ENCODE results near the gene UBXN2A. TPM values are rescaled to one million over a fixed set of nuclear protein-coding genes. Genes with fewer than 3 reads are reported as not detected.
A peak's percentile ranks its signal among the peaks of the same experiment; 100 is the strongest.

UBXN2A gene
- total and polyA plus RNA-seq, 10 of the 15 experiments (the other 5 are each of a cell fraction or from before 2014, with no cell fraction given), result 3.7 to 23.5 (median 14.6) TPM

- Histone ChIP-seq H3K4me2 (ENCODE audit: control insufficient read depth, insufficient read depth) (no peak overlapping the region), H3K27ac (ENCODE audit: control insufficient read depth, insufficient read depth) (no peak overlapping the region), H3K27me3 (replicated peaks in 1 of 2; ENCODE audit: control insufficient read depth in 2 of 2, insufficient read depth in 2 of 2, low read length in 1 of 2) (no peaks in the 10 kb centered on the region), H3K9ac (ENCODE audit: control insufficient read depth, insufficient read depth, low read length) (no peak overlapping the region), H3K9me3 (replicated peaks; ENCODE audit: control insufficient read depth, insufficient read depth, low read length) (no peaks in the 10 kb centered on the region), H3K4me3 (no peak overlapping the region), H3K36me3 (ENCODE audit: control insufficient read depth in 2 of 2, insufficient read depth in 2 of 2, low read length in 1 of 2) (no peaks in the 10 kb centered on the region), H4K20me1 (ENCODE audit: control insufficient read depth, insufficient read depth) (no peaks in the 10 kb centered on the region), H3K4me1 (ENCODE audit: control insufficient read depth, insufficient read depth, low read length) (no peaks in the 10 kb centered on the region), H3K79me2 (ENCODE audit: control insufficient read depth, insufficient read depth, low read length) (no peaks in the 10 kb centered on the region), H2AFZ (ENCODE audit: control insufficient read depth, low read depth, low read length) (no peak overlapping the region)
- POLR2A ChIA-PET, result interaction anchor here (0.6 kb wide), 1 partner anchor 85 kb away, joined by 3 read pairs; no protein-coding TSS in a partner anchor
- CTCF ChIA-PET, result interaction anchor here (1.0 to 1.8 kb wide), 2 partner anchors 67 to 169 kb away, joined by 3 to 5 read pairs; partner anchors contain the start of gene ATAD2B
- WGBS (ENCODE audit: insufficient coverage, insufficient replicate concordance, low lambda C conversion rate, missing lambda C conversion rate), result 100% methylated on average over 8 of the region's 8 CpGs
- no TSS peak for BruUV-seq (replicated peaks)
- SMC1A ChIA-PET (ENCODE audit: uncharacterized antibody, unreplicated experiment), result interaction anchor here (1.5 to 1.8 kb wide), 3 partner anchors 9 to 67 kb away, joined by 3 to 6 read pairs (median 5); partner anchors contain the start of gene ATAD2B
- in situ Hi-C loops (cut with MboI) (no loop called here), intact Hi-C loops (cut with micrococcal nuclease; ENCODE audit: unreplicated experiment) (no loop called here)
- RAD21 ChIA-PET (ENCODE audit: unreplicated experiment), result no interaction called here
- DNase-seq (ENCODE audit: low read depth, low spot score), result no peak
- no peak for FAIRE-seq
- TF ChIP-seq BCL11A (IDR thresholded peaks at IDR 0.05; ENCODE audit: low read depth, low read length), result no peak
- ATAC-seq, result no peak
Measured at GRCh38 chr2:23993736-23994269, 53.5 kb downstream of the UBXN2A start.

GRCh38 chr2:23994567-23994966, 54.3 kb downstream of the UBXN2A start:
- WGBS (ENCODE audit: insufficient coverage, insufficient replicate concordance, low lambda C conversion rate, missing lambda C conversion rate), result 50% methylated on average over 1 of the region's 1 CpG
- Histone ChIP-seq H3K27me3 (replicated peaks in 1 of 2; ENCODE audit: control insufficient read depth in 2 of 2, insufficient read depth in 2 of 2, low read length in 1 of 2) (no peaks in the 10 kb centered on the region), H4K20me1 (ENCODE audit: control insufficient read depth, insufficient read depth) (no peaks in the 10 kb centered on the region), H3K27ac (ENCODE audit: control insufficient read depth, insufficient read depth) (no peak overlapping the region), H3K9ac (ENCODE audit: control insufficient read depth, insufficient read depth, low read length) (no peak overlapping the region), H3K79me2 (ENCODE audit: control insufficient read depth, insufficient read depth, low read length) (no peaks in the 10 kb centered on the region), H3K9me3 (replicated peaks; ENCODE audit: control insufficient read depth, insufficient read depth, low read length) (no peaks in the 10 kb centered on the region), H3K4me3 (no peak overlapping the region), H3K4me1 (ENCODE audit: control insufficient read depth, insufficient read depth, low read length) (no peaks in the 10 kb centered on the region), H2AFZ (ENCODE audit: control insufficient read depth, low read depth, low read length) (no peak overlapping the region), H3K4me2 (ENCODE audit: control insufficient read depth, insufficient read depth) (no peak overlapping the region), H3K36me3 (ENCODE audit: control insufficient read depth in 2 of 2, insufficient read depth in 2 of 2, low read length in 1 of 2) (no peaks in the 10 kb centered on the region)
- ATAC-seq, result no peak
- SMC1A ChIA-PET (ENCODE audit: uncharacterized antibody, unreplicated experiment), result interaction anchor here (0.6 to 1.8 kb wide), 2 partner anchors 17 to 389 kb away, joined by 3 to 6 read pairs; no protein-coding TSS in a partner anchor
- intact Hi-C loops (cut with micrococcal nuclease; ENCODE audit: unreplicated experiment) (no loop called here), in situ Hi-C loops (cut with MboI) (no loop called here)
- FAIRE-seq, result peak; percentile 61
- DNase-seq (ENCODE audit: low read depth, low spot score), result no peak
- CTCF ChIA-PET, result no interaction called here
- BruUV-seq (replicated peaks), result TSS peak; percentile 25
- RAD21 ChIA-PET (ENCODE audit: unreplicated experiment), result no interaction called here
- POLR2A ChIA-PET, result interaction anchor here (0.6 kb wide), 1 partner anchor 85 kb away, joined by 3 read pairs; no protein-coding TSS in a partner anchor
- TF ChIP-seq SMC3 (IDR thresholded peaks at IDR 0.05; ENCODE audit: borderline replicate concordance, low read length), result no peak
- TF ChIP-seq, protein P1, sequence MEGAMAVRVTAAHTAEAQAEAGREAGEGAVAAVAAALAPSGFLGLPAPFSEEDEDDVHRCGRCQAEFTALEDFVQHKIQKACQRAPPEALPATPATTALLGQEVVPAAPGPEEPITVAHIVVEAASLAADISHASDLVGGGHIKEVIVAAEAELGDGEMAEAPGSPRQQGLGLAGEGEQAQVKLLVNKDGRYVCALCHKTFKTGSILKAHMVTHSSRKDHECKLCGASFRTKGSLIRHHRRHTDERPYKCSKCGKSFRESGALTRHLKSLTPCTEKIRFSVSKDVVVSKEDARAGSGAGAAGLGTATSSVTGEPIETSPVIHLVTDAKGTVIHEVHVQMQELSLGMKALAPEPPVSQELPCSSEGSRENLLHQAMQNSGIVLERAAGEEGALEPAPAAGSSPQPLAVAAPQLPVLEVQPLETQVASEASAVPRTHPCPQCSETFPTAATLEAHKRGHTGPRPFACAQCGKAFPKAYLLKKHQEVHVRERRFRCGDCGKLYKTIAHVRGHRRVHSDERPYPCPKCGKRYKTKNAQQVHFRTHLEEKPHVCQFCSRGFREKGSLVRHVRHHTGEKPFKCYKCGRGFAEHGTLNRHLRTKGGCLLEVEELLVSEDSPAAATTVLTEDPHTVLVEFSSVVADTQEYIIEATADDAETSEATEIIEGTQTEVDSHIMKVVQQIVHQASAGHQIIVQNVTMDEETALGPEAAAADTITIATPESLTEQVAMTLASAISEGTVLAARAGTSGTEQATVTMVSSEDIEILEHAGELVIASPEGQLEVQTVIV (IDR thresholded peaks at IDR 0.05; ENCODE audit: borderline replicate concordance, partially characterized antibody), result no peak
- TF ChIP-seq HCFC1 (IDR thresholded peaks at IDR 0.05; ENCODE audit: low read length), result no peak
- TF ChIP-seq KAT2A (conservative IDR thresholded peaks at IDR 0.05; ENCODE audit: control insufficient read depth, low read depth, low read length), result no peak
- no peak for TF ChIP-seq RUNX3 (IDR thresholded peaks at IDR 0.05; ENCODE audit: low read length)
- no peak for TF ChIP-seq ESRRA (IDR thresholded peaks at IDR 0.05; ENCODE audit: low read length)
- TF ChIP-seq MYC (IDR thresholded peaks at IDR 0.05; ENCODE audit: insufficient read depth, insufficient read length, insufficient replicate concordance, low read length, severe bottlenecking), result no peak
- no peak for TF ChIP-seq IRF3 (IDR thresholded peaks at IDR 0.05)
- TF ChIP-seq CEBPB (IDR thresholded peaks at IDR 0.05; ENCODE audit: borderline replicate concordance in 1 of 2, low read depth in 2 of 2, low read length in 2 of 2), result no peak
- TF ChIP-seq SREBF2 (IDR thresholded peaks at IDR 0.05; ENCODE audit: low read length), result no peak
- TF ChIP-seq IKZF1 (conservative IDR thresholded peaks at IDR 0.05), result no peak
